Eye (tissue), 1 donor: ENCODE data around the gene SORBS2.
A peak's percentile ranks its signal among the peaks of the same experiment; 100 is the strongest.

Source experiments
- DNase-seq: peaks from one replicate; pipeline ENCODE4 v3.0.0-alpha.2; 2015

The SORBS2 gene

DNA sequence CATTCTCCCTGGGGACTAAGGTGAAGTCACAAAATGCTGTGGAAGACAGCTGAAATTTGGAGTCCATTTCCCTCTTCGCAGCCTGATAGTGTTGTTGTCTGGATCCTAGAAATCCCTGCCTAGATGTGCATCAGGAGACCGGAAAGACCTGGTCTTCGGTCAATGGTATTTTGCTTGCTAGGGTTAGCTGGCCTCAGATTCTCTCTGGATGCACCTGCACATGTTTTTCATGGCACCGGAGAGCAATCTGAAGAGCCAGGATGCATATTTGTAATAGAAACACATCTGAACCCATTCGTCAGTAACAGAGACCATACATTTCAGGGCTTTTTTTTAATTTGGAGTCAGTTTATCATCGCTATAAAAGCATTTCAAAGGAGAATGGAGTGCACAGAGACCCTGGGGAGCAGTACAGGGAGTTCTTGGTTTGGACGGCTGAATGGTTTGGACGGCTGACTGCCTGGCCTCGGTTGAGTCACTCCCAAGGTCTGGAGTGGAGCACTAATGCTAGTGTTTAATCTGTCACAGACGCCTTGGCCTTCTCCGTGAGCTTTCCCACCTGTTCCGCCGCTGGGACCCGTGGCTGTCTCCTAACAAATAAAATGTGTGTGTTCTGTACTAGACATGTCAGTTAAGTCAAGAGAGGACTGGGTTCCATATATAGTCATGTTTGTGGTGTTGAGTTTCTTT is 269.2 kb downstream of the SORBS2 start:
- no peak for DNase-seq

DNA sequence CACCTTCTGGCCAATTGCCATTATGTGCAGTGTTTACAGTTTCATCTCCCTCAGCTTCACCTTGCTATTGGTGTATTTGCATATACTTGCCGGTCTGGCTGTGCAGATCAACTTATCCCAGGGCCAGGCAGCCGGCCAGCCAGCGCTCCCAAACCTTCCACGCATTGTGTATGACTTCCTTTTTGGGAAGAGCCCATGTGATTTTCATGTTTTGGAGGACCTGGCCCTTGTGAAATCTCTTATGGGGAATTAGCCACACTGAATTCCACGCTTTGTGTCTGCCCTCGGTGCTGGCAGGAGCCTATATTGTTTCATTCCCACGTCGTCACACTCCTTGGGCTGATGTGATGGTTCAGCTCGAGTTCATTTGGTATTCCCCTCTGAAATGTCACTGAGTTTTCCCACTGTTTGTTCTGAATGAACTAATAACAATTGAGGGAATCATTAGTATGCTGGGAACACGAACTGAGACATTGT is 270.7 kb downstream of the SORBS2 start:
- DNase-seq, result peak; percentile 45

DNA sequence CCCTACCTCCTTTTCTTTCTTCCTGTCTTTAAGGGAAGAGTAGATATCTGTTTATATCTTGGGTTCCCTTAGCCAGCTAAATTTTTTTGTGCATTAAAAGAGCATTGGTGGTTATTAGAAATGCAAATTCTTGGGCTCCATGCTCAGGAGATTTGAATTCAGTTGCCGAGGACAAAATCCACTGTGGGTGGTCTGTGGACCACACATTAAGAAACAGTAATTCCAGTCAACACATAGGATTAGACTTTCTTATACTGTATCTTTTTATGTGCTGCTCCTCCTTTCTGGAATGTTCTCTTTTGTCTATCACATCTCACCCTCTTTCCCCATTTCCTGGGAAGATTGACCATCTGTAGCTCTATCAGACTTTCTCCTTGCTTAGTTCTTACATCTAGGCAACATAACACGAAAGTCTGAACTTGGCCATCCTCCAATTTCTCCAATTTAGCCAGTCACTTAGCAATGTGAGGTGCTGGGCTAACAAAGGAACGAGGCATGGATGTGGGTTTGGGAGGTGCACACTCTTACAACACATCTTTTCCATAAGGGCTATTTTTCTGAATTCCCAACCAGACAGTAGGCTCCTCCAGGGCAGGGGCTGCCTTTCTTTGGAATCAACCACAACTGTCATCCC is 271.4 kb downstream of the SORBS2 start:
- DNase-seq, result no peak

DNA sequence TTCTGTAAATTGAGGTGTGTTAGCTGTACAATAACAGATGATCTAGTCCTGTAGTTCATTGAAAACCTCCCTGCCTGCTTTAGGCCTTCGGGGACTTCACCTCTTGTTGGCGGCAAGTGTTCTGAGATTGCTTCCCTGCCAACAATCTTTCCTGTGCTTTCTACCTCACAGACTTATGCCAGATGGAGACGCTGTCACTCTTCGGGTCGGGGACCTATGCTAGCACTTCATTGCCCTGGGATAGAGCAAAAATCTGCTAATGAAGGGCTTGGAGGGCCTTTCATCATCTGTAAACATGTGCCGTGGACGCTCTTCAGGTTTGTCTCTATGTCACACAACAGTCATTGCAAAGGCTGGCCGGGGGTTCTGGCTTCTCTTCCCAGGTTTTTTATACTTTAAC is 272.0 kb downstream of the SORBS2 start:
- no peak for DNase-seq

DNA sequence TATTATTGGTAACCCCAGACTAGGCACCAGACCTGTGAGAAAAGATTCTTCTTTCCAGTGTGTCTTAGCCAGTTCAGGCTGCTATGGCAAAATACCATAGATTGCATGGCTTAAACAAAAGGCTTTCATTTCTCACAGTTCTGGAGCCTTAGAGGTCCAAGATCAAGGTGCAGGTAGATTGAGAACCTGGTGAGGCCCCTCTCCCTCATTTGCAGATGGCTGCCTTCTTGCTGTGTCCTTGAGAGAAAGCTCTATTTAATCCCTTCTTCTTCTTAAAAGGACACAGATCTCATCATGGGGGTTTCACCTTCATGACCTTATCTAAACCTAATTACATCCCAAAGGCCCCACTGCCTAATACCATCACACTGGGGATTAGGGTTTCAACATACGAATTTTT is 273.2 kb downstream of the SORBS2 start:
- no peak for DNase-seq

DNA sequence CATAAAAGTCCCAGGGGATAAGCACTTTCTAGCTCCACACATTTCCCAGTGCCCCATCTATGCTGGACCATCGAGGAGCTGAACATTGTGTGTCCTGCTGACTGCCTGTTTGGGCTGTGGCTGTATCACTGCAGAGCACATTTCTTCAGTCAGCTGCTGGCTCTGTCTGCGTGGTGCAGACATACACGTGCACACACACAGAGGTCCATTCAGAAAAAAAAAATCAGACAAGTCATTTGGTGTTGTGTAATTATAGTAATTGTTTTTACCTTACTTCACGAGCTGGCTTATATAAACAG is 275.6 kb downstream of the SORBS2 start:
- DNase-seq, result no peak

DNA sequence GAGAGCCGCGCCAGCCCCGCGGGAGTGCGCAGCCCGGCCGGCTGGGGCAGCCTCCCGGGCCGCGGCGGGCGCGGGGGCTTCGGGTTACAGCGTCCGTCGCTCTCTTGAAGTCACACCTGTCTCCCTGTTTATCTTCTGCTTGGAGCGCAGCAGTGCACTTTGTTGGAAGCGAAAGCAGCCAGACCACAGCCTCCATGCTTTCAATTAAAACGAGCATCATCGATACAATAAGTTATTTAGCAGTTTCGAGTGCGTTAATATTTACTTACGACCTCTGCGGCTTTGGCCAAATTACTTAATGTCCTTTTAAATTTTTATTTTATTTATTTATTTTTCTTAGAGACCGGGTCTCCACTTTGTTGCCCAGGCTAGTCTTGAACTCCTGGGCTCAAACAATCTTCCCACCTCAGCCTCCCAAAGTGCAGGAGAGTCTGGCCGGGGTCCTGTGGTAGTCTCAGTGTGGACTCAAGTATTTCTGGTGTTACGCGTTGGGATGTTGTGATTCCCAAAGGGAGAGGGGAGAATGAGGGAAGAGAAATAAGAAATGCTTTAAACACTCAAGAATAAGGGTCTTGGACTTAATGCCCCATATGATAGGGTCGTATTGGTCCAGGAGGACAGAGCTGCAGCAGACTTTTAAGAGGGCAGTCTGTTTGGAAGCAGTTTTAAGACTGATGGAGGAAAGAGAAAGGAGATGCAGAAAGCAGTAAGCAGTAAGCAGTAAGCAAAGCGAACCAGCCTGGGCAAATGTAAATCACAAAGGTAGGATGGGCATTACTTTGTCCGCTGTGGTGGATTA is 276.2 kb downstream of the SORBS2 start:
- DNase-seq, result peak; percentile 59
